Endothelial cell of umbilical vein (primary cell): ENCODE results near the gene NFKB1. TPM values are rescaled to one million over a fixed set of nuclear protein-coding genes. Genes with fewer than 3 reads are reported as not detected.

Experiments
- BruUV-seq: library from RNA; stranded (reverse); fragments of 400-500 nt; replicated peaks from 2 replicates; lab custom pipeline; 2021; lab: Mats Ljungman, UMichigan
- CTCF ChIA-PET: fragments of 300-600, 350-600 bp; sonication (Branson Sonifier 250); formaldehyde crosslinking; loops from one replicate; lab custom pipeline; 2021; ENCODE audit warnings: antibody characterized with exemption, inconsistent platforms; lab: Charles Lee
- POLR2A ChIA-PET: fragments of 300-600, 350-600 bp; sonication (Branson Sonifier 250); formaldehyde crosslinking; loops from one replicate; lab custom pipeline; 2021; ENCODE audit warnings: antibody characterized with exemption, inconsistent platforms; lab: Charles Lee
- DNase-seq: peaks from one replicate; pipeline ENCODE4 v3.0.0-alpha.2; 2011; ENCODE audit warnings: low read depth, low spot score
- FAIRE-seq: peaks from 2 replicates; lab custom pipeline; 2011; peaks lifted over from hg19 to GRCh38; lab: Jason Lieb, UNC
- H2AFZ ChIP-seq: 2 replicates; pipeline ENCODE4 v1.6.0; 2012; ENCODE audit warnings: low read depth, low read length, control low read depth, inconsistent platforms
- H3K27ac ChIP-seq: 2 replicates; pipeline ENCODE4 v1.5.1; 2011; ENCODE audit warnings: low read depth, mild to moderate bottlenecking, control low read depth, low read length, moderate library complexity; ENCODE audit not compliant: insufficient read depth
- H3K27me3 ChIP-seq, 2 experiments: 2 replicates each; pipeline versions ENCODE4 v1.6.0 to v1.6.1; 2011; ENCODE audit warnings: low read length in 2 of 2, mixed read lengths in 1 of 2; ENCODE audit not compliant: control insufficient read depth in 2 of 2, insufficient read depth in 2 of 2
- H3K36me3 ChIP-seq, 2 experiments: 2 replicates in 1 of 2; 3 replicates in 1 of 2; pipeline ENCODE4 v1.5.1; 2011; ENCODE audit warnings: low read length in 2 of 2, mild to moderate bottlenecking in 1 of 2, moderate library complexity in 1 of 2; ENCODE audit not compliant: control insufficient read depth in 2 of 2, insufficient read depth in 2 of 2; ENCODE audit errors: extremely low read depth in 1 of 2
- H3K4me1 ChIP-seq: 3 replicates; pipeline ENCODE4 v1.5.1; 2011; ENCODE audit warnings: mild to moderate bottlenecking, low read length; ENCODE audit not compliant: control insufficient read depth, insufficient read depth; ENCODE audit errors: extremely low read depth
- H3K4me2 ChIP-seq: 2 replicates; pipeline ENCODE4 v1.6.1; 2011; ENCODE audit warnings: low read length, control low read depth, mixed read lengths; ENCODE audit not compliant: insufficient read depth
- H3K4me3 ChIP-seq, 3 experiments: fragments of 200-600 bp in 1 of 3; sonication (generic), shearing (Covaris generic) in 1 of 3; replicated peaks in 1 of 3; 2 replicates each; pipeline ENCODE4 v1.5.1; 2011 to 2016; ENCODE audit warnings: control low read depth in 3 of 3, low read length in 3 of 3, mild to moderate bottlenecking in 2 of 3, inconsistent platforms in 1 of 3, low read depth in 1 of 3, moderate library complexity in 1 of 3; ENCODE audit not compliant: insufficient read depth in 1 of 3
- H3K79me2 ChIP-seq: 2 replicates; pipeline ENCODE4 v1.6.0; 2012; ENCODE audit warnings: low read length, inconsistent platforms; ENCODE audit not compliant: control insufficient read depth, insufficient read depth
- H3K9ac ChIP-seq: replicated peaks from 2 replicates; pipeline ENCODE3; 2011; ENCODE audit warnings: low read length, control low read depth; ENCODE audit not compliant: insufficient read depth; ENCODE audit errors: extremely low read depth
- H3K9me1 ChIP-seq: replicated peaks from 3 replicates; pipeline ENCODE4 v1.6.0; 2011; ENCODE audit warnings: mild to moderate bottlenecking, low read length; ENCODE audit not compliant: control insufficient read depth, insufficient read depth; ENCODE audit errors: extremely low read depth
- H3K9me3 ChIP-seq: replicated peaks from 2 replicates; pipeline ENCODE4 v1.5.1; 2012; ENCODE audit warnings: low read length, inconsistent platforms; ENCODE audit not compliant: control insufficient read depth, insufficient read depth
- H4K20me1 ChIP-seq: replicated peaks from 2 replicates; pipeline ENCODE3; 2011; ENCODE audit warnings: mild to moderate bottlenecking, low read length; ENCODE audit not compliant: control insufficient read depth, insufficient read depth; ENCODE audit errors: extremely low read depth
- CTCF ChIP-seq, 2 donors: IDR thresholded peaks; 1 replicate in 1 of 2; 2 replicates in 1 of 2; pipeline ENCODE4 v1.5.1; 2011; ENCODE audit warnings: low read length in 2 of 2, mild to moderate bottlenecking in 2 of 2, moderate library complexity in 2 of 2, control low read depth in 1 of 2, inconsistent platforms in 1 of 2, low read depth in 1 of 2; ENCODE audit not compliant: insufficient read depth in 1 of 2; ENCODE audit errors: extremely low read depth in 1 of 2
- EZH2 ChIP-seq: IDR thresholded peaks from 2 replicates; pipeline ENCODE4 v1.6.1; 2012; ENCODE audit warnings: borderline replicate concordance, low read depth, mild to moderate bottlenecking, moderate library complexity, low read length, inconsistent platforms; ENCODE audit not compliant: severe bottlenecking
- FOS ChIP-seq: IDR thresholded peaks from 2 replicates; pipeline ENCODE4 v1.6.1; 2011; ENCODE audit warnings: mild to moderate bottlenecking, low read length, moderate library complexity, borderline replicate concordance; ENCODE audit not compliant: insufficient read depth
- GATA2 ChIP-seq: IDR thresholded peaks from 2 replicates; pipeline ENCODE4 v1.7.0; 2011; ENCODE audit warnings: low read depth, mild to moderate bottlenecking, moderate library complexity, mixed read lengths, low read length; ENCODE audit not compliant: insufficient read length, insufficient read depth
- JUN ChIP-seq: IDR thresholded peaks from 2 replicates; pipeline ENCODE4 v1.6.1; 2011; ENCODE audit warnings: borderline replicate concordance, low read depth; ENCODE audit not compliant: insufficient read length, insufficient read depth
- MYC ChIP-seq: IDR thresholded peaks from one replicate; pipeline ENCODE4 v1.6.1; 2011; ENCODE audit warnings: mild to moderate bottlenecking, low read depth, low read length
- dilution Hi-C: fragments of 300-500 bp; cut with MboI; formaldehyde crosslinking; loops from one replicate; pipeline ENCODE4 v1.15.0; 2019; ENCODE audit warnings: low sequenced_read_pairs; ENCODE audit not compliant: extremely low pct_ligation_motif_present
- intact Hi-C: fragments of 100-400 bp; cut with micrococcal nuclease; formaldehyde crosslinking; loops from one replicate; pipeline ENCODE4 v1.10.0; 2022
- polyA plus RNA-seq, 4 experiments: library from polyadenylated mRNA; depleted of rRNA in 3 of 4; stranded (reverse) in 3 of 4; unstranded in 1 of 4; fragments of >200 nt; gene quantifications; 2 replicates each; pipeline versions ENCODE4 v1.2.1 to v1.2.3, GENCODE V29; 2011 to 2012; ENCODE audit warnings: missing spikeins in 1 of 4
- total RNA-seq: library from RNA; stranded (reverse); gene quantifications from 2 replicates; pipeline ENCODE4 v1.2.3, GENCODE V29; 2021

NFKB1 gene
- total and polyA plus RNA-seq, 2 donors (not counting 3 experiments of a cell fraction or from before 2014, with no cell fraction given): 21.3 to 41.4 TPM

DNA sequence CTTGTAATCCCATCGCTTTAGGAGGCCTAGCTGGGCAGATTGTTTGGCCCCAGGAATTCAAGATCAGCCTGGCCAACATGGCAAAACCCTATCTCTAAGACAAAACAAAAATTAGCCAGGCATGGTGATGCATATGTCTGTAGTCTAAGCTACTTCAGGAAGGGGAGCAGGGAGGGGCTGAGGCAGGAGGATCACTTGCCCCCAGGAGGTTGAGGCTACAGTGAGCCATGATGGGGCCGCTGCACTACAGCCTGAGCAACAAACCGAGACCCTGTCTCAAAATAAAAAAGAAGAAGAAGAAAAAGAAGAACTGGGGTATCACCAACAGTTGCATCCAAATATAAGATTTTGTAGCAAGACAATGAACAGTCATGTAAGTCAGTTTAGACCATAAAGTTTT, 47.3 kb upstream of the NFKB1 start:
- H3K27ac ChIP-seq: no peak overlapping the region
- no peak for DNase-seq
- H2AFZ ChIP-seq: no peak overlapping the region
- no peaks in the 10 kb centered on the region for H3K79me2 ChIP-seq
- intact Hi-C loops (no loop called here), dilution Hi-C loops (no loop called here)
- H3K36me3 ChIP-seq: no peaks in the 10 kb centered on the region
- H3K4me2 ChIP-seq: no peak overlapping the region
- no peaks in the 10 kb centered on the region for H3K9me1 ChIP-seq
- no peak for TF ChIP-seq MYC
- no peak for TF ChIP-seq GATA2
- no peak for TF ChIP-seq FOS
- no peak for TF ChIP-seq CTCF (IDR thresholded peaks at IDR 0.05; ENCODE audit: extremely low read depth in 1 of 2, insufficient read depth in 1 of 2, low read depth in 1 of 2, low read length in 2 of 2)
- no peak for TF ChIP-seq EZH2
- no peak for TF ChIP-seq JUN
- no peak overlapping the region for H3K9ac ChIP-seq
- BruUV-seq: no TSS peak
- peaks cover 0 to 6% of the 10 kb centered on the region in 2 experiments for H3K27me3 ChIP-seq
- no peaks in the 10 kb centered on the region for H3K4me1 ChIP-seq
- POLR2A ChIA-PET: interaction anchor here (0.6 kb wide), 1 partner anchor 46 kb away, joined by 3 read pairs; no protein-coding TSS in a partner anchor
- H4K20me1 ChIP-seq: no peaks in the 10 kb centered on the region
- no peak overlapping the region for H3K4me3 ChIP-seq
- FAIRE-seq: no peak
- CTCF ChIA-PET: interaction anchor here (1.4 to 1.8 kb wide), 2 partner anchors 167 to 638 kb away, joined by 3 to 6 read pairs; no protein-coding TSS in a partner anchor
- H3K9me3 ChIP-seq: no peaks in the 10 kb centered on the region
